Endodermal cell (in vitro differentiated cells): ENCODE measurements around the gene THAP10. TPM values are rescaled to one million over a fixed set of nuclear protein-coding genes. Genes with fewer than 3 reads are reported as not detected.

Experiments used
- DNase-seq: peaks from one replicate; pipeline ENCODE4 v3.0.0-alpha.2; 2017
- H3K27ac ChIP-seq: 2 replicates; pipeline ENCODE4 v1.5.1; 2013; ENCODE audit warnings: mild to moderate bottlenecking, low read depth, low read length, moderate library complexity
- H3K27me3 ChIP-seq: 2 replicates; pipeline ENCODE4 v1.6.1; 2013; ENCODE audit warnings: mild to moderate bottlenecking, low read length, moderate library complexity; ENCODE audit not compliant: insufficient read depth, control insufficient read depth, poor library complexity, severe bottlenecking
- H3K36me3 ChIP-seq: 2 replicates; pipeline ENCODE4 v1.7.0; 2013; ENCODE audit warnings: mild to moderate bottlenecking, low read length, moderate library complexity; ENCODE audit not compliant: control insufficient read depth, insufficient read depth
- H3K4me1 ChIP-seq: one replicate; pipeline ENCODE4 v1.7.0; 2013; ENCODE audit warnings: low read length; ENCODE audit not compliant: control insufficient read depth, insufficient read depth
- H3K4me3 ChIP-seq: 2 replicates; pipeline ENCODE4 v1.5.1; 2013; ENCODE audit warnings: mild to moderate bottlenecking, low read length, moderate library complexity
- H3K9ac ChIP-seq: 2 replicates; pipeline ENCODE4 v1.6.1; 2013; ENCODE audit warnings: mild to moderate bottlenecking, low read length, moderate library complexity; ENCODE audit not compliant: poor library complexity, severe bottlenecking; ENCODE audit errors: extremely low read depth
- H3K9me3 ChIP-seq: 2 replicates; pipeline ENCODE4 v1.6.1; 2013; ENCODE audit warnings: mild to moderate bottlenecking, low read length, moderate library complexity; ENCODE audit not compliant: control insufficient read depth
- H3K27ac Mint-ChIP-seq: 2 replicates; pipeline ENCODE4 v1.8.0; 2020; ENCODE audit warnings: mixed read lengths
- H3K27me3 Mint-ChIP-seq: 2 replicates; pipeline ENCODE4 v1.8.0; 2021; ENCODE audit warnings: mild to moderate bottlenecking, mixed read lengths; ENCODE audit not compliant: insufficient read depth
- H3K36me3 Mint-ChIP-seq: 2 replicates; pipeline ENCODE4 v1.8.0; 2020; ENCODE audit warnings: low read depth, mixed read lengths
- H3K4me1 Mint-ChIP-seq: 2 replicates; pipeline ENCODE4 v1.8.0; 2020; ENCODE audit warnings: mixed read lengths
- H3K4me3 Mint-ChIP-seq: 2 replicates; pipeline ENCODE4 v1.8.0; 2020; ENCODE audit warnings: mild to moderate bottlenecking, moderate library complexity, mixed read lengths
- H3K9me3 Mint-ChIP-seq: 2 replicates; pipeline ENCODE4 v1.8.0; 2020; ENCODE audit warnings: mild to moderate bottlenecking, mixed read lengths
- WGBS, 2 experiments: methylation state at CpG; one replicate each; pipeline versions ENCODE4 v1.1.5 to v1.1.7; 2013; ENCODE audit warnings: missing lambda C conversion rate in 2 of 2, mixed read lengths in 1 of 2; ENCODE audit not compliant: insufficient coverage in 1 of 2, insufficient read length in 1 of 2; 5-methylcytosine and 5-hydroxymethylcytosine counted together
- total RNA-seq, 2 donors: library from RNA; stranded (reverse); fragmentation: NEBNext Ultra II Directional in 1 of 2; extraction: Animal tissue kit (Norgen Biotek cat#: 25700) in 1 of 2; gene quantifications; 2 replicates in 1 of 2; 3 replicates in 1 of 2; pipeline ENCODE4 v1.2.1, GENCODE V29; 2021
- TF ChIP-seq, protein P1 (sequence below): fragments of 200-600 bp; sonication (generic); conservative IDR thresholded peaks from 2 replicates; pipeline ENCODE4 v1.5.0; 2021; ENCODE audit warnings: antibody characterized with exemption, mild to moderate bottlenecking

THAP10 gene
- total RNA-seq, 2 donors from 2014 or later: 2.4 to 6.1 TPM

DNA sequence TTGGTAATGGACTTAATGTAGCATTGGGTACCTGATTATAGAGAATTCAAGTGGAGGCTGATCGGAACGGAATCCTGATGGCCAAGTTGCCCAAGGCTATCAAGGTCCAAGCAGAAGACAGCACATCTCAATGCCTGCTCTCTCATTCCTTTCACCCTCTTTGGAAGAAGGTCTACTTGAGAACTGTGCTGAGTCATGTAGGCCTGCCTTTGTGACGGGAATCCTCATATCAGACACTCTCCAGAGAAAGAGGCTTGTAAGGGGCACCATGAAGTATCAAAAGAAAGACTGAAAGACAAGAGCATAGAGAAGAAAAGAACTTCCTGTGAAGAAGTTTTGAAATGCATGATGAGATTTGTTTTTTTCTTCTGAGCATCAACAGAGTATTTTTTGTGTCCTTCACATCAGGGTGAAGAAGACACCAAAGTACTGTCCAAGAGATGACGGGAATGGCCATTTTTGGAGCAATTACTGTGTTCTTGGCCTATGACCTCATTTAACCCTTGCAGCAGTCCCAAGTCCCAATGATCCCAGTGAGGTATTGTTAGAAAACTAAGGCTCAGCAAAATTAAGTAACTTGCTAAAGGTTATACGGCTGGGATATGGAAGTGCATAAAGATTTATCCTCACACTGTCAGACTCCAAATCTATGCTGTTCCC is 25.1 kb downstream of the THAP10 start:
- H3K9me3 Mint-ChIP-seq: peaks cover 13% of the 10 kb centered on the region
- WGBS, 2 experiments: 93 to 100% methylated on average over 4 to 5 of the region's 5 CpGs
- Histone ChIP-seq H3K36me3 (no peaks in the 10 kb centered on the region), H3K9me3 (peaks cover under 1% of the 10 kb centered on the region), H3K9ac (no peak overlapping the region), H3K27ac (no peak overlapping the region), H3K27me3 (no peaks in the 10 kb centered on the region), H3K4me1 (no peaks in the 10 kb centered on the region), H3K4me3 (no peak overlapping the region)
- H3K27me3 Mint-ChIP-seq: no peaks in the 10 kb centered on the region
- no peak for DNase-seq
- H3K4me1 Mint-ChIP-seq: peaks cover 2% of the 10 kb centered on the region
- no peak overlapping the region for H3K27ac Mint-ChIP-seq
- peaks cover 2% of the 10 kb centered on the region for H3K36me3 Mint-ChIP-seq
- no peak overlapping the region for H3K4me3 Mint-ChIP-seq
- TF ChIP-seq, protein P1, sequence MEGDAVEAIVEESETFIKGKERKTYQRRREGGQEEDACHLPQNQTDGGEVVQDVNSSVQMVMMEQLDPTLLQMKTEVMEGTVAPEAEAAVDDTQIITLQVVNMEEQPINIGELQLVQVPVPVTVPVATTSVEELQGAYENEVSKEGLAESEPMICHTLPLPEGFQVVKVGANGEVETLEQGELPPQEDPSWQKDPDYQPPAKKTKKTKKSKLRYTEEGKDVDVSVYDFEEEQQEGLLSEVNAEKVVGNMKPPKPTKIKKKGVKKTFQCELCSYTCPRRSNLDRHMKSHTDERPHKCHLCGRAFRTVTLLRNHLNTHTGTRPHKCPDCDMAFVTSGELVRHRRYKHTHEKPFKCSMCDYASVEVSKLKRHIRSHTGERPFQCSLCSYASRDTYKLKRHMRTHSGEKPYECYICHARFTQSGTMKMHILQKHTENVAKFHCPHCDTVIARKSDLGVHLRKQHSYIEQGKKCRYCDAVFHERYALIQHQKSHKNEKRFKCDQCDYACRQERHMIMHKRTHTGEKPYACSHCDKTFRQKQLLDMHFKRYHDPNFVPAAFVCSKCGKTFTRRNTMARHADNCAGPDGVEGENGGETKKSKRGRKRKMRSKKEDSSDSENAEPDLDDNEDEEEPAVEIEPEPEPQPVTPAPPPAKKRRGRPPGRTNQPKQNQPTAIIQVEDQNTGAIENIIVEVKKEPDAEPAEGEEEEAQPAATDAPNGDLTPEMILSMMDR: no peak

DNA sequence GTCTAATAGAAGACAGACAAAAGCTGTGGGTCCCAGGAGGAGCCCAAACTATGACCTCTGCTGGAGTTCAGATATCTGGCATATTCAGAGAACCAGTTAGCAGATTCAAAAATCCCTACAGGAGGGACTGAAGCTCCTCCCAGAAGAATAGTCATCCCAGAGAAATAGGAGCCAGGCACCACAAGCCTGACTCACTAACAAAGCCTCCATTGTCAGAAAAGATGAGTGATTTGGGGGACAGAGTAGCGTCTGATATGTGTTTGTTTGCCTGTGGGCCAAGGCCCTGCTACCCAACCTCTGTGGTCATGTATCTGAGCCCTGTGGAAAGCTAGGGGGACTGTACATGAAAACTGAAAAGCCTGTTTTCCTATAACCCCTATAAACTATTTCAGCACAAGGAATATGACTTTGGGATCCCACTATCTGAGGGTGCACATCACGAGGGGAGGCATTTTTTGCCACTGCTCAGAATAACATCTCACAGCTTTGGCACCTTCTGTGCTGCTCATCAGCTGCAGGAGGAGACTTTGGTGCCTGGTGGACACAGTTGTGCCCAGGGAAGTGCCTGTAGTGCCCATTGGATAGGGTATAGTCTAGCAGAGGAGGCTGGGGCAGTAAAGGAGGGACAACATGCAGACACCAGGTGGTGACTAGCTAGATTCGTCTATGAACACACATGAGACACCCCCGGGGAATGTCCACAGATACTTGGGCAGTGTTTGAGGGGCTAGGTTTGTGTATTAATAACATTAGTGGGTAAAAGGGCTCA is 28.6 kb downstream of the THAP10 start:
- Mint-ChIP-seq H3K4me1 (peaks cover 2% of the 10 kb centered on the region), H3K27me3 (no peaks in the 10 kb centered on the region), H3K9me3 (no peaks in the 10 kb centered on the region), H3K36me3 (no peaks in the 10 kb centered on the region), H3K4me3 (no peak overlapping the region), H3K27ac (no peak overlapping the region)
- Histone ChIP-seq H3K27me3 (no peaks in the 10 kb centered on the region), H3K4me1 (no peaks in the 10 kb centered on the region), H3K9me3 (no peaks in the 10 kb centered on the region), H3K27ac (no peak overlapping the region), H3K36me3 (no peaks in the 10 kb centered on the region), H3K9ac (no peak overlapping the region), H3K4me3 (no peak overlapping the region)
- TF ChIP-seq, protein P1: no peak
- no peak for DNase-seq
- 68 to 71% methylated on average over 3 to 4 of the region's 4 CpGs for WGBS, 2 experiments

DNA sequence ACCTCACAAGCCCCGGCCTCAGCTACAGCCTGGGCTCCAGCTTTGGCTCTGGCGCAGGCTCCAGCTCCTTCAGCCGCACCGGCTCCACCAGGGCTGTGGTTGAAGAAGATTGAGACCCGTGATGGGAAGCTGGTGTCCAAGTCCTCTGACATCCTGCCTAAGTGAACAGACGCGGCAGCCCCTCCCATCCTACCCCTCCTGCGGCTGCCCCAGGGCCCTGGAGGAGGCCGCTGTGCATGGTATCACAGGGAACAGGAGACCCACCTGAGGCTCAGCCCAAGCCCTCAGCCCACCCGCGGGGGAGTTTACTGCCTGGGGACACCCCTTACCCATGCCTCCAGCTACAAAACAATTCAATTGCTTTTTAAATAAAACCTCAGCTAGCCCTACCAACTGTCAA is 32.2 kb downstream of the THAP10 start:
- Mint-ChIP-seq H3K4me1 (no peaks in the 10 kb centered on the region), H3K36me3 (no peaks in the 10 kb centered on the region), H3K27me3 (peaks cover 8% of the 10 kb centered on the region), H3K4me3 (no peak overlapping the region), H3K27ac (no peak overlapping the region), H3K9me3 (no peaks in the 10 kb centered on the region)
- no peaks in the 10 kb centered on the region for H3K27me3 ChIP-seq
- H3K36me3 ChIP-seq: no peaks in the 10 kb centered on the region
- TF ChIP-seq, protein P1: no peak
- WGBS, 2 experiments: 55 to 88% methylated on average over 2 to 11 of the region's 11 CpGs
- no peaks in the 10 kb centered on the region for H3K4me1 ChIP-seq
- H3K9ac ChIP-seq: no peak overlapping the region
- H3K4me3 ChIP-seq: no peak overlapping the region
- no peak overlapping the region for H3K27ac ChIP-seq
- no peaks in the 10 kb centered on the region for H3K9me3 ChIP-seq
- no peak for DNase-seq
